Skeletal muscle tissue (tissue), 4 donors: ENCODE data around the gene B3GNT3. TPM values are rescaled to one million over a fixed set of nuclear protein-coding genes. Genes with fewer than 3 reads are reported as not detected.

Source experiments
- H3K27ac ChIP-seq: one replicate; pipeline ENCODE4 v1.7.0; 2013; ENCODE audit warnings: mild to moderate bottlenecking, low read depth, low read length, inconsistent platforms
- H3K27me3 ChIP-seq, 3 donors: one replicate each; pipeline ENCODE4 v1.7.0; 2013; ENCODE audit warnings: low read length in 3 of 3; ENCODE audit not compliant: control insufficient read depth in 3 of 3, insufficient read depth in 3 of 3
- H3K36me3 ChIP-seq, 3 donors: one replicate each; pipeline ENCODE4 v1.7.0; 2013; ENCODE audit warnings: low read length in 3 of 3; ENCODE audit not compliant: control insufficient read depth in 3 of 3, insufficient read depth in 3 of 3
- H3K4me1 ChIP-seq, 3 donors: one replicate each; pipeline ENCODE4 v1.7.0; 2013; ENCODE audit warnings: low read length in 3 of 3, mild to moderate bottlenecking in 3 of 3; ENCODE audit not compliant: control insufficient read depth in 3 of 3, insufficient read depth in 3 of 3
- H3K4me3 ChIP-seq, 3 donors: one replicate each; pipeline ENCODE4 v1.7.0; 2013; ENCODE audit warnings: low read length in 3 of 3
- H3K9ac ChIP-seq, 3 donors: one replicate each; pipeline ENCODE4 v1.7.0; 2013; ENCODE audit warnings: low read length in 3 of 3, mild to moderate bottlenecking in 3 of 3, moderate library complexity in 2 of 3, low read depth in 1 of 3
- H3K9me3 ChIP-seq, 3 donors: one replicate each; pipeline ENCODE4 v1.7.0; 2013; ENCODE audit warnings: low read length in 3 of 3; ENCODE audit not compliant: control insufficient read depth in 3 of 3
- total RNA-seq: library from RNA; depleted of rRNA; stranded (reverse); fragments of >200 nt; gene quantifications from one replicate; pipeline ENCODE4 v1.2.3, GENCODE V29; 2014
- donor health status: Osteomylitis.

Gene B3GNT3
- total RNA-seq, 1 donor from 2014 or later, result not detected

- Histone ChIP-seq H3K27me3 (peaks cover 35 to 43% (median 40%) of the 10 kb centered on the region in 3 donors), H3K27ac (no peak overlapping the region), H3K9ac (no peak overlapping the region)
Observed at GRCh38 chr19:17832443-17833208, 37.7 kb downstream of the B3GNT3 start.

GRCh38 chr19:17834350-17835181, 39.6 kb downstream of the B3GNT3 start:
- Histone ChIP-seq H3K9me3 (no peaks in the 10 kb centered on the region), H3K36me3 (peaks cover 0 to 2% (median 0%) of the 10 kb centered on the region in 3 donors), H3K27me3 (peaks cover 38 to 50% (median 40%) of the 10 kb centered on the region in 3 donors), H3K27ac (no peak overlapping the region), H3K9ac (no peak overlapping the region), H3K4me3 (no peak overlapping the region), H3K4me1 (peaks cover 0 to 3% (median 0%) of the 10 kb centered on the region in 3 donors)

More at GRCh38 chr19:17832443-17833208, 37.7 kb downstream of the B3GNT3 start:
- H3K4me3 ChIP-seq, result no peak overlapping the region
- H3K36me3 ChIP-seq, result peaks cover 0 to 2% (median 0%) of the 10 kb centered on the region in 3 donors
- H3K4me1 ChIP-seq, result peaks cover 0 to 3% (median 0%) of the 10 kb centered on the region in 3 donors
- H3K9me3 ChIP-seq, result no peaks in the 10 kb centered on the region

- H3K27me3 ChIP-seq, result peaks cover 39 to 49% (median 44%) of the 10 kb centered on the region in 3 donors
Observed at GRCh38 chr19:17835182-17836006, 40.5 kb downstream of the B3GNT3 start.

GRCh38 chr19:17836530-17836929, 41.6 kb downstream of the B3GNT3 start:
- H3K4me1 ChIP-seq, result no peaks in the 10 kb centered on the region
- H3K27me3 ChIP-seq, result peaks cover 43 to 50% (median 45%) of the 10 kb centered on the region in 3 donors
- no peak overlapping the region for H3K27ac ChIP-seq
- no peak overlapping the region for H3K9ac ChIP-seq
- H3K4me3 ChIP-seq, result no peak overlapping the region
- H3K36me3 ChIP-seq, result peaks cover 0 to 2% (median 0%) of the 10 kb centered on the region in 3 donors
- H3K9me3 ChIP-seq, result no peaks in the 10 kb centered on the region

More at GRCh38 chr19:17835182-17836006, 40.5 kb downstream of the B3GNT3 start:
- peaks cover 0 to 2% (median 0%) of the 10 kb centered on the region in 3 donors for H3K4me1 ChIP-seq
- no peak overlapping the region for H3K9ac ChIP-seq
- no peak overlapping the region for H3K4me3 ChIP-seq
- no peaks in the 10 kb centered on the region for H3K9me3 ChIP-seq
- no peak overlapping the region for H3K27ac ChIP-seq
- peaks cover 0 to 2% (median 0%) of the 10 kb centered on the region in 3 donors for H3K36me3 ChIP-seq

- Histone ChIP-seq H3K4me3 (no peak overlapping the region), H3K4me1 (no peaks in the 10 kb centered on the region), H3K9ac (no peak overlapping the region), H3K36me3 (peaks cover 0 to under 1% (median 0%) of the 10 kb centered on the region in 3 donors), H3K27me3 (peaks cover 37 to 49% (median 46%) of the 10 kb centered on the region in 3 donors), H3K9me3 (no peaks in the 10 kb centered on the region), H3K27ac (no peak overlapping the region)
Observed at GRCh38 chr19:17837972-17838371, 43.0 kb downstream of the B3GNT3 start.

- Histone ChIP-seq H3K4me3 (no peak overlapping the region), H3K27ac (no peak overlapping the region), H3K9me3 (no peaks in the 10 kb centered on the region), H3K27me3 (peaks cover 38 to 60% (median 56%) of the 10 kb centered on the region in 3 donors), H3K36me3 (no peaks in the 10 kb centered on the region), H3K4me1 (no peaks in the 10 kb centered on the region), H3K9ac (no peak overlapping the region)
Observed at GRCh38 chr19:17840019-17840418, 45.1 kb downstream of the B3GNT3 start.

GRCh38 chr19:17841371-17841809, 46.5 kb downstream of the B3GNT3 start:
- H3K36me3 ChIP-seq, result no peaks in the 10 kb centered on the region
- H3K27me3 ChIP-seq, result peaks cover 30 to 57% (median 48%) of the 10 kb centered on the region in 3 donors
- H3K4me3 ChIP-seq, result no peak overlapping the region
- H3K27ac ChIP-seq, result no peak overlapping the region
- H3K9ac ChIP-seq, result no peak overlapping the region
- H3K9me3 ChIP-seq, result no peaks in the 10 kb centered on the region
- H3K4me1 ChIP-seq, result no peaks in the 10 kb centered on the region

GRCh38 chr19:17841810-17842662, 47.1 kb downstream of the B3GNT3 start:
- H3K4me3 ChIP-seq, result no peak overlapping the region
- peaks cover 30 to 59% (median 45%) of the 10 kb centered on the region in 3 donors for H3K27me3 ChIP-seq
- no peaks in the 10 kb centered on the region for H3K4me1 ChIP-seq
- H3K9me3 ChIP-seq, result no peaks in the 10 kb centered on the region
- H3K36me3 ChIP-seq, result no peaks in the 10 kb centered on the region
- no peak overlapping the region for H3K9ac ChIP-seq
- no peak overlapping the region for H3K27ac ChIP-seq
